GM10847 (cell line): Measurements from ENCODE around the gene USP46.

Source experiments
- POLR2A ChIP-seq: IDR thresholded peaks from 2 replicates; pipeline ENCODE4 v1.6.1; 2011; ENCODE audit not compliant: insufficient read length; ENCODE audit errors: extremely low read depth

The USP46 gene

GRCh38 chr4:52548818-52549570 is 110.1 kb downstream of the USP46 start:
- no peak for TF ChIP-seq POLR2A

- no peak for TF ChIP-seq POLR2A
These were observed 112.7 kb downstream of the USP46 start for GRCh38 chr4:52546449-52546848.

GRCh38 chr4:52545099-52546069 is 113.7 kb downstream of the USP46 start:
- TF ChIP-seq POLR2A, result no peak
